HG02763 (cell line): ENCODE measurements around the gene TESMIN.

ENCODE experiments used
- ATAC-seq: cut with Tn5 transposase; IDR thresholded peaks from one replicate; pipeline ENCODE4 v1.9.1; 2021; ENCODE audit warnings: mild to moderate bottlenecking, moderate library complexity; ENCODE audit not compliant: unreplicated experiment

The TESMIN gene

GRCh38 chr11:68714060-68714856 lies 37.1 kb downstream of the TESMIN start:
- ATAC-seq, result no peak

- no peak for ATAC-seq
These were observed 40.2 kb downstream of the TESMIN start for GRCh38 chr11:68711114-68711513.

- no peak for ATAC-seq
These were observed 40.9 kb downstream of the TESMIN start for GRCh38 chr11:68710409-68710808.

GRCh38 chr11:68709062-68709461 lies 42.3 kb downstream of the TESMIN start:
- ATAC-seq, result no peak

- ATAC-seq, result no peak
These were observed 43.8 kb downstream of the TESMIN start for GRCh38 chr11:68707527-68707926.

GRCh38 chr11:68704887-68705286 lies 46.4 kb downstream of the TESMIN start:
- no peak for ATAC-seq

GRCh38 chr11:68698993-68699392 lies 52.3 kb downstream of the TESMIN start:
- no peak for ATAC-seq

GRCh38 chr11:68695531-68695930 lies 55.8 kb downstream of the TESMIN start:
- no peak for ATAC-seq

- no peak for ATAC-seq
These were observed 56.7 kb downstream of the TESMIN start for GRCh38 chr11:68694431-68695297.

GRCh38 chr11:68693484-68693882 lies 57.8 kb downstream of the TESMIN start:
- no peak for ATAC-seq

GRCh38 chr11:68692871-68693483 lies 58.3 kb downstream of the TESMIN start:
- no peak for ATAC-seq

- no peak for ATAC-seq
These were observed 59.2 kb downstream of the TESMIN start for GRCh38 chr11:68692115-68692514.

- no peak for ATAC-seq
These were observed 59.9 kb downstream of the TESMIN start for GRCh38 chr11:68691402-68691784.

GRCh38 chr11:68690671-68691401 lies 60.5 kb downstream of the TESMIN start:
- ATAC-seq, result no peak

GRCh38 chr11:68689737-68690625 lies 61.3 kb downstream of the TESMIN start:
- ATAC-seq, result no peak

GRCh38 chr11:68688881-68689280 lies 62.4 kb downstream of the TESMIN start:
- ATAC-seq, result no peak

- ATAC-seq, result no peak
These were observed 63.3 kb downstream of the TESMIN start for GRCh38 chr11:68687986-68688385.

- no peak for ATAC-seq
These were observed 64.0 kb downstream of the TESMIN start for GRCh38 chr11:68687311-68687710.

- no peak for ATAC-seq
These were observed 64.8 kb downstream of the TESMIN start for GRCh38 chr11:68686486-68686885.
